Measurements from ENCODE around the gene GPC1. TPM values are rescaled to one million over a fixed set of nuclear protein-coding genes. Genes with fewer than 3 reads are reported as not detected.
A peak's percentile ranks its signal among the peaks of the same experiment; 100 is the strongest.

Gene GPC1
- total and polyA plus RNA-seq, 2 of the 13 experiments (the other 11 are each of a cell fraction or from before 2014, with no cell fraction given) = 4.0 to 5.5 TPM

DNA sequence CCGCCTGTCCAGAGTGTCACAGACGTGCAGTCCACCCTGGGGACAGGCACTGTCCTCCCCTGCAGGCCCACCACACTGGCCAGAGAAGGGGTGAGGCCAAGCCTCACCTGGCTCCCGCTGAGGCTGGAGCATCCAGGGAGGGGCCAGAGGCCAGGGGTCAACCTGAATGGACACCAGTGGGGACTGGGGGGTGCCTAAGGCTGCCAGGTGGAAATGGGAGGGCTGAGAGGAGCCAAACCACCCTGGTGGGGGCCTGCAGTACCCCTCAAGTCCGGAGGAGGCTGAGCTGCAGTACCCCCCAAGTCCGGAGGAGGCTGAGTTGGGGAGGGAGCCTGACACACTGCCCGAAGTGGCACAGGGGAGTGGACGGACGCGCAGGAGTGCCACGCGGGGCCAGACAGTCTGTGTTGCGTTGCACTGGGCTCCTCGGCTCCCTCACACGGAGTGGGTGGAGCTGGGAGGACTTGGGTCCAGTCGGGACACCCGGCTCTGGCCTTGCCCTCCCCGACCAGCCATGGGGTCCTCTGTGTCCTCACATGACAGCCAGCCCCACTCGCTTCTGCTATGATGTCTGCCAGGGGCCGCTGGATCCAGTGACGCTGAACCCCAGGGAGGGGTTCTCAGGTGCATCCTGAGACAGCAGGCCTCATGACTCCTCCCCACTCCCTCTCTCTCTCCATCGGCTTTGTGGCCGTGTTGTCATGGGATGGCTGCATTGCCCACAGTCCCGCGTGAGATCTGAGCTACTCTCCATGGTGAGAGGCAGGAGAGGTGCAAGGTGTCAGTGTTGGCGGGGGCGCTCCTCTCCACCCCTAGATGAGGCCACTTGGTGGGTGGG is 22.3 kb upstream of the GPC1 start:
- Histone ChIP-seq H3K9ac (ENCODE audit: insufficient read depth, low read depth, low read length) (no peak overlapping the region), H4K20me1 (ENCODE audit: insufficient read depth, low read length) (no peaks in the 10 kb centered on the region), H3K9me3 (ENCODE audit: low read length) (no peaks in the 10 kb centered on the region), H3K4me2 (ENCODE audit: low read depth, low read length) (no peak overlapping the region), H3K36me3 (replicated peaks in 1 of 2; ENCODE audit: control insufficient read depth in 1 of 2, insufficient read depth in 2 of 2, low read length in 2 of 2) (no peaks in the 10 kb centered on the region), H3K79me2 (ENCODE audit: insufficient read depth, low read length) (no peaks in the 10 kb centered on the region), H3K27me3 (ENCODE audit: control insufficient read depth in 1 of 2, insufficient read depth in 2 of 2, low read length in 2 of 2) (peaks cover 17 to 49% of the 10 kb centered on the region in 2 experiments; a peak in 4 of 5 replicates), H2AFZ (ENCODE audit: low read length) (no peak overlapping the region), H3K27ac (ENCODE audit: extremely low read length, insufficient read depth, low read length) (no peak overlapping the region), H3K4me1 (ENCODE audit: insufficient read depth, low read length) (no peaks in the 10 kb centered on the region), H3K4me3 (replicated peaks in 1 of 3; ENCODE audit: insufficient read depth in 1 of 3, low read depth in 2 of 3, low read length in 3 of 3) (no peak overlapping the region)
- 27% methylated on average over 12 of the region's 26 CpGs for WGBS (ENCODE audit: low lambda C conversion rate)
- FAIRE-seq = no peak
- in situ Hi-C loops (cut with HindIII; ENCODE audit: extremely low pct_ligation_motif_present, low pct_unique_long_range_greater_than_20kb) = no loop called here
- intact Hi-C loops (cut with micrococcal nuclease; ENCODE audit: unreplicated experiment) = loop anchor here (1.0 kb wide), 1 partner anchor 26 kb away; no protein-coding TSS in a partner anchor
- BruUV-seq (replicated peaks) = no TSS peak
- CTCF ChIA-PET (ENCODE audit: low intra/inter-chr PET ratio, low total read pairs) = no interaction called here
- POLR2A ChIA-PET = no interaction called here
- no peak for DNase-seq (ENCODE audit: low spot score)
- peak; percentile 91 for ATAC-seq
- TF ChIP-seq PLRG1 (conservative IDR thresholded peaks at IDR 0.05) = no peak
- TF ChIP-seq ZNF451 (CRISPR knock-in tag; IDR thresholded peaks at IDR 0.05) = no peak
- TF ChIP-seq, protein P1, sequence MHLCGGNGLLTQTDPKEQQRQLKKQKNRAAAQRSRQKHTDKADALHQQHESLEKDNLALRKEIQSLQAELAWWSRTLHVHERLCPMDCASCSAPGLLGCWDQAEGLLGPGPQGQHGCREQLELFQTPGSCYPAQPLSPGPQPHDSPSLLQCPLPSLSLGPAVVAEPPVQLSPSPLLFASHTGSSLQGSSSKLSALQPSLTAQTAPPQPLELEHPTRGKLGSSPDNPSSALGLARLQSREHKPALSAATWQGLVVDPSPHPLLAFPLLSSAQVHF (CRISPR knock-in tag; IDR thresholded peaks at IDR 0.05) = no peak
- TF ChIP-seq FOXA1 (IDR thresholded peaks at IDR 0.05) = no peak
- no peak for TF ChIP-seq FOXA1 (CRISPR knock-in tag; IDR thresholded peaks at IDR 0.05)
- TF ChIP-seq, protein P2, sequence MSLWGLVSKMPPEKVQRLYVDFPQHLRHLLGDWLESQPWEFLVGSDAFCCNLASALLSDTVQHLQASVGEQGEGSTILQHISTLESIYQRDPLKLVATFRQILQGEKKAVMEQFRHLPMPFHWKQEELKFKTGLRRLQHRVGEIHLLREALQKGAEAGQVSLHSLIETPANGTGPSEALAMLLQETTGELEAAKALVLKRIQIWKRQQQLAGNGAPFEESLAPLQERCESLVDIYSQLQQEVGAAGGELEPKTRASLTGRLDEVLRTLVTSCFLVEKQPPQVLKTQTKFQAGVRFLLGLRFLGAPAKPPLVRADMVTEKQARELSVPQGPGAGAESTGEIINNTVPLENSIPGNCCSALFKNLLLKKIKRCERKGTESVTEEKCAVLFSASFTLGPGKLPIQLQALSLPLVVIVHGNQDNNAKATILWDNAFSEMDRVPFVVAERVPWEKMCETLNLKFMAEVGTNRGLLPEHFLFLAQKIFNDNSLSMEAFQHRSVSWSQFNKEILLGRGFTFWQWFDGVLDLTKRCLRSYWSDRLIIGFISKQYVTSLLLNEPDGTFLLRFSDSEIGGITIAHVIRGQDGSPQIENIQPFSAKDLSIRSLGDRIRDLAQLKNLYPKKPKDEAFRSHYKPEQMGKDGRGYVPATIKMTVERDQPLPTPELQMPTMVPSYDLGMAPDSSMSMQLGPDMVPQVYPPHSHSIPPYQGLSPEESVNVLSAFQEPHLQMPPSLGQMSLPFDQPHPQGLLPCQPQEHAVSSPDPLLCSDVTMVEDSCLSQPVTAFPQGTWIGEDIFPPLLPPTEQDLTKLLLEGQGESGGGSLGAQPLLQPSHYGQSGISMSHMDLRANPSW (CRISPR knock-in tag; IDR thresholded peaks at IDR 0.05; ENCODE audit: borderline replicate concordance) = no peak
- TF ChIP-seq, protein P3, sequence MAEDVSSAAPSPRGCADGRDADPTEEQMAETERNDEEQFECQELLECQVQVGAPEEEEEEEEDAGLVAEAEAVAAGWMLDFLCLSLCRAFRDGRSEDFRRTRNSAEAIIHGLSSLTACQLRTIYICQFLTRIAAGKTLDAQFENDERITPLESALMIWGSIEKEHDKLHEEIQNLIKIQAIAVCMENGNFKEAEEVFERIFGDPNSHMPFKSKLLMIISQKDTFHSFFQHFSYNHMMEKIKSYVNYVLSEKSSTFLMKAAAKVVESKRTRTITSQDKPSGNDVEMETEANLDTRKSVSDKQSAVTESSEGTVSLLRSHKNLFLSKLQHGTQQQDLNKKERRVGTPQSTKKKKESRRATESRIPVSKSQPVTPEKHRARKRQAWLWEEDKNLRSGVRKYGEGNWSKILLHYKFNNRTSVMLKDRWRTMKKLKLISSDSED (CRISPR knock-in tag; IDR thresholded peaks at IDR 0.05) = no peak
- no peak for TF ChIP-seq ZNF367 (CRISPR knock-in tag; IDR thresholded peaks at IDR 0.05; ENCODE audit: borderline replicate concordance)
- TF ChIP-seq ELF1 (CRISPR knock-in tag; IDR thresholded peaks at IDR 0.05) = no peak
- TF ChIP-seq ZNF761 (CRISPR knock-in tag; conservative IDR thresholded peaks at IDR 0.05) = no peak
- TF ChIP-seq ZFYVE20 (CRISPR knock-in tag; IDR thresholded peaks at IDR 0.05; ENCODE audit: borderline replicate concordance, low read depth) = no peak
- TF ChIP-seq, protein P4, sequence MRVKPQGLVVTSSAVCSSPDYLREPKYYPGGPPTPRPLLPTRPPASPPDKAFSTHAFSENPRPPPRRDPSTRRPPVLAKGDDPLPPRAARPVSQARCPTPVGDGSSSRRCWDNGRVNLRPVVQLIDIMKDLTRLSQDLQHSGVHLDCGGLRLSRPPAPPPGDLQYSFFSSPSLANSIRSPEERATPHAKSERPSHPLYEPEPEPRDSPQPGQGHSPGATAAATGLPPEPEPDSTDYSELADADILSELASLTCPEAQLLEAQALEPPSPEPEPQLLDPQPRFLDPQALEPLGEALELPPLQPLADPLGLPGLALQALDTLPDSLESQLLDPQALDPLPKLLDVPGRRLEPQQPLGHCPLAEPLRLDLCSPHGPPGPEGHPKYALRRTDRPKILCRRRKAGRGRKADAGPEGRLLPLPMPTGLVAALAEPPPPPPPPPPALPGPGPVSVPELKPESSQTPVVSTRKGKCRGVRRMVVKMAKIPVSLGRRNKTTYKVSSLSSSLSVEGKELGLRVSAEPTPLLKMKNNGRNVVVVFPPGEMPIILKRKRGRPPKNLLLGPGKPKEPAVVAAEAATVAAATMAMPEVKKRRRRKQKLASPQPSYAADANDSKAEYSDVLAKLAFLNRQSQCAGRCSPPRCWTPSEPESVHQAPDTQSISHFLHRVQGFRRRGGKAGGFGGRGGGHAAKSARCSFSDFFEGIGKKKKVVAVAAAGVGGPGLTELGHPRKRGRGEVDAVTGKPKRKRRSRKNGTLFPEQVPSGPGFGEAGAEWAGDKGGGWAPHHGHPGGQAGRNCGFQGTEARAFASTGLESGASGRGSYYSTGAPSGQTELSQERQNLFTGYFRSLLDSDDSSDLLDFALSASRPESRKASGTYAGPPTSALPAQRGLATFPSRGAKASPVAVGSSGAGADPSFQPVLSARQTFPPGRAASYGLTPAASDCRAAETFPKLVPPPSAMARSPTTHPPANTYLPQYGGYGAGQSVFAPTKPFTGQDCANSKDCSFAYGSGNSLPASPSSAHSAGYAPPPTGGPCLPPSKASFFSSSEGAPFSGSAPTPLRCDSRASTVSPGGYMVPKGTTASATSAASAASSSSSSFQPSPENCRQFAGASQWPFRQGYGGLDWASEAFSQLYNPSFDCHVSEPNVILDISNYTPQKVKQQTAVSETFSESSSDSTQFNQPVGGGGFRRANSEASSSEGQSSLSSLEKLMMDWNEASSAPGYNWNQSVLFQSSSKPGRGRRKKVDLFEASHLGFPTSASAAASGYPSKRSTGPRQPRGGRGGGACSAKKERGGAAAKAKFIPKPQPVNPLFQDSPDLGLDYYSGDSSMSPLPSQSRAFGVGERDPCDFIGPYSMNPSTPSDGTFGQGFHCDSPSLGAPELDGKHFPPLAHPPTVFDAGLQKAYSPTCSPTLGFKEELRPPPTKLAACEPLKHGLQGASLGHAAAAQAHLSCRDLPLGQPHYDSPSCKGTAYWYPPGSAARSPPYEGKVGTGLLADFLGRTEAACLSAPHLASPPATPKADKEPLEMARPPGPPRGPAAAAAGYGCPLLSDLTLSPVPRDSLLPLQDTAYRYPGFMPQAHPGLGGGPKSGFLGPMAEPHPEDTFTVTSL (CRISPR knock-in tag; IDR thresholded peaks at IDR 0.05; ENCODE audit: borderline replicate concordance) = no peak
